MCF 10A (cell line): ENCODE measurements around the gene TBC1D9. TPM values are rescaled to one million over a fixed set of nuclear protein-coding genes. Genes with fewer than 3 reads are reported as not detected.
"Not testable (repeated sequence)": the region's sequence is repeated elsewhere in the genome, so short reads cannot be mapped to it uniquely, and the experiment has no call there.

Experiments
- BruUV-seq: library from RNA; stranded (reverse); fragments of 400-500 nt; replicated peaks from 2 replicates; lab custom pipeline; 2021; lab: Mats Ljungman, UMichigan
- CTCF ChIA-PET: fragments of 300-600 bp; sonication (Branson Sonifier 250); formaldehyde crosslinking; extraction: SDS; loops from one replicate; lab custom pipeline; 2021; ENCODE audit warnings: antibody characterized with exemption, inconsistent platforms; lab: Yijun Ruan, JAX
- POLR2A ChIA-PET: fragments of 300-600, 350-650 bp; sonication (Branson Sonifier 250); formaldehyde crosslinking; extraction: SDS; loops from one replicate; lab custom pipeline; 2020; ENCODE audit warnings: antibody characterized with exemption, inconsistent platforms; lab: Yijun Ruan, JAX
- DNase-seq: peaks from one replicate; pipeline ENCODE4 v3.0.0-alpha.2; 2018; ENCODE audit not compliant: unreplicated experiment
- H3K27ac Mint-ChIP-seq: one replicate; pipeline ENCODE4 v1.8.0; 2022; ENCODE audit warnings: mild to moderate bottlenecking, low read depth, mixed read lengths; ENCODE audit not compliant: unreplicated experiment
- H3K27me3 Mint-ChIP-seq: one replicate; pipeline ENCODE4 v1.8.0; 2022; ENCODE audit warnings: mixed read lengths; ENCODE audit not compliant: insufficient read depth, unreplicated experiment
- H3K36me3 Mint-ChIP-seq: one replicate; pipeline ENCODE4 v1.8.0; 2022; ENCODE audit warnings: mild to moderate bottlenecking, moderate library complexity, mixed read lengths; ENCODE audit not compliant: insufficient read depth, unreplicated experiment
- H3K4me1 Mint-ChIP-seq: one replicate; pipeline ENCODE4 v1.8.0; 2022; ENCODE audit warnings: mixed read lengths; ENCODE audit not compliant: insufficient read depth, unreplicated experiment
- H3K4me3 Mint-ChIP-seq: one replicate; pipeline ENCODE4 v1.8.0; 2022; ENCODE audit warnings: mild to moderate bottlenecking, moderate library complexity, mixed read lengths; ENCODE audit not compliant: unreplicated experiment
- H3K9me3 Mint-ChIP-seq: one replicate; pipeline ENCODE4 v1.8.0; 2022; ENCODE audit warnings: mixed read lengths; ENCODE audit not compliant: unreplicated experiment
- CTCF ChIP-seq: fragments of 200-600 bp; IDR thresholded peaks from one replicate; pipeline ENCODE4 v1.8.0; 2022; ENCODE audit warnings: antibody characterized with exemption, mild to moderate bottlenecking; ENCODE audit not compliant: unreplicated experiment
- intact Hi-C: fragments of 100-400 bp; cut with micrococcal nuclease; formaldehyde crosslinking; loops from 2 replicates; pipeline ENCODE4 v1.14.1; 2022
- total RNA-seq: library from RNA; stranded (reverse); gene quantifications from 2 replicates; pipeline ENCODE4 v1.2.3, GENCODE V29; 2022

Gene TBC1D9
- total RNA-seq, 1 experiment from 2014 or later, result 17.4 TPM

- Mint-ChIP-seq H3K36me3 (no peaks in the 10 kb centered on the region), H3K4me3 (no peak overlapping the region), H3K27ac (no peak overlapping the region), H3K4me1 (peaks cover 21% of the 10 kb centered on the region), H3K9me3 (peaks cover 6% of the 10 kb centered on the region), H3K27me3 (no peaks in the 10 kb centered on the region)
- TF ChIP-seq CTCF, result no peak
- ChIA-PET CTCF (interaction anchor here (0.7 to 1.6 kb wide), 4 partner anchors 10 to 393 kb away, joined by 3 to 9 read pairs (median 6); no protein-coding TSS in a partner anchor), POLR2A (interaction anchor here (0.5 to 2.9 kb wide), 4 partner anchors 10 to 1575 kb away, joined by 3 to 24 read pairs (median 3); no protein-coding TSS in a partner anchor)
- no TSS peak for BruUV-seq
- DNase-seq, result no peak
- intact Hi-C loops, result loop anchor here (10.0 kb wide), 2 partner anchors 89 to 229 kb away; partner anchors contain the start of gene ELMOD2
These were observed 2.9 kb downstream of the TBC1D9 start for GRCh38 chr4:140753329-140753728.

GRCh38 chr4:140752291-140753068 is 3.7 kb downstream of the TBC1D9 start:
- no peak for DNase-seq
- ChIA-PET POLR2A (interaction anchor here (0.6 to 2.9 kb wide), 3 partner anchors 9 to 378 kb away, joined by 3 to 24 read pairs (median 3); no protein-coding TSS in a partner anchor), CTCF (interaction anchor here (1.3 to 1.6 kb wide), 3 partner anchors 9 to 393 kb away, joined by 3 to 9 read pairs (median 9); no protein-coding TSS in a partner anchor)
- Mint-ChIP-seq H3K9me3 (peaks cover 12% of the 10 kb centered on the region), H3K36me3 (no peaks in the 10 kb centered on the region), H3K4me1 (peaks cover 21% of the 10 kb centered on the region), H3K27me3 (no peaks in the 10 kb centered on the region), H3K4me3 (no peak overlapping the region), H3K27ac (no peak overlapping the region)
- no peak for TF ChIP-seq CTCF
- no TSS peak for BruUV-seq
- intact Hi-C loops, result loop anchor here (10.0 kb wide), 2 partner anchors 88 to 228 kb away; partner anchors contain the start of gene ELMOD2

- H3K36me3 Mint-ChIP-seq, result no peaks in the 10 kb centered on the region
- BruUV-seq, result no TSS peak
- ChIA-PET CTCF (no interaction called here), POLR2A (interaction anchor here (0.8 to 1.4 kb wide), 3 partner anchors 9 to 48 kb away, joined by 3 to 7 read pairs (median 4); no protein-coding TSS in a partner anchor)
- intact Hi-C loops, result loop anchor here (10.0 kb wide), 2 partner anchors 86 to 226 kb away; partner anchors contain the start of gene ELMOD2
- H3K27ac Mint-ChIP-seq, result no peak overlapping the region
- DNase-seq, result no peak
- H3K4me3 Mint-ChIP-seq, result no peak overlapping the region
- no peaks in the 10 kb centered on the region for H3K27me3 Mint-ChIP-seq
- peaks cover 21% of the 10 kb centered on the region for H3K4me1 Mint-ChIP-seq
- TF ChIP-seq CTCF, result no peak
- peaks cover 12% of the 10 kb centered on the region for H3K9me3 Mint-ChIP-seq
These were observed 5.7 kb downstream of the TBC1D9 start for GRCh38 chr4:140750470-140750869.

- POLR2A ChIA-PET, result interaction anchor here (0.7 to 2.5 kb wide), 2 partner anchors 9 to 311 kb away, joined by 4 to 12 read pairs; partner anchors contain the start of gene TBC1D9
- H3K27me3 Mint-ChIP-seq, result no peaks in the 10 kb centered on the region
- DNase-seq, result no peak
- intact Hi-C loops, result no loop called here
- no peaks in the 10 kb centered on the region for H3K36me3 Mint-ChIP-seq
- H3K9me3 Mint-ChIP-seq, result peaks cover 12% of the 10 kb centered on the region
- H3K4me1 Mint-ChIP-seq, result peaks cover 21% of the 10 kb centered on the region
- no peak overlapping the region for H3K4me3 Mint-ChIP-seq
- no TSS peak for BruUV-seq
- no peak overlapping the region for H3K27ac Mint-ChIP-seq
- CTCF ChIA-PET, result no interaction called here
- TF ChIP-seq CTCF, result no peak
These were observed 8.0 kb downstream of the TBC1D9 start for GRCh38 chr4:140748171-140748570.

- BruUV-seq, intact Hi-C loops: not testable (repeated sequence)
- CTCF ChIA-PET, result interaction anchor here (1.1 kb wide), 1 partner anchor 115 kb away, joined by 4 read pairs; no protein-coding TSS in a partner anchor
These were observed 9.6 kb downstream of the TBC1D9 start for GRCh38 chr4:140746546-140746945.

More at GRCh38 chr4:140746546-140746945, 9.6 kb downstream of the TBC1D9 start:
- Mint-ChIP-seq H3K4me1 (peaks cover 25% of the 10 kb centered on the region), H3K9me3 (peaks cover 12% of the 10 kb centered on the region)
- not testable (repeated sequence) for H3K27ac Mint-ChIP-seq, H3K27me3 Mint-ChIP-seq, H3K36me3 Mint-ChIP-seq, H3K4me3 Mint-ChIP-seq, DNase-seq
- POLR2A ChIA-PET, result interaction anchor here (2.5 kb wide), 1 partner anchor 10 kb away, joined by 12 read pairs; the partner anchor contains the start of gene TBC1D9
